GM18520 (cell line): ENCODE data around the gene IL1R2.

ENCODE experiments used
- ATAC-seq: cut with Tn5 transposase; IDR thresholded peaks from one replicate; pipeline ENCODE4 v1.9.1; 2021; ENCODE audit not compliant: unreplicated experiment

Gene IL1R2

GRCh38 chr2:101991721-101992145 lies at the start of gene IL1R2:
Gene IL1R2, plus strand, starts transcription at chr2:101991960. Its CDS starts 16,616 bp downstream, at chr2:102008576.
- ATAC-seq, result no peak

GRCh38 chr2:101942851-101943250 lies 48.9 kb upstream of the IL1R2 start:
- ATAC-seq, result no peak

- no peak for ATAC-seq
Measured at GRCh38 chr2:101946372-101947039, 45.3 kb upstream of the IL1R2 start.

GRCh38 chr2:101947374-101947773 lies 44.4 kb upstream of the IL1R2 start:
- ATAC-seq, result no peak

- ATAC-seq, result no peak
Measured at GRCh38 chr2:101948625-101949155, 43.1 kb upstream of the IL1R2 start.

- no peak for ATAC-seq
Measured at GRCh38 chr2:101949304-101949703, 42.5 kb upstream of the IL1R2 start.

- ATAC-seq, result no peak
Measured at GRCh38 chr2:101951296-101951695, 40.5 kb upstream of the IL1R2 start.

GRCh38 chr2:101952551-101952950 lies 39.2 kb upstream of the IL1R2 start:
- no peak for ATAC-seq

- ATAC-seq, result no peak
Measured at GRCh38 chr2:101956465-101957438, 35.0 kb upstream of the IL1R2 start.

GRCh38 chr2:101958061-101958460 lies 33.7 kb upstream of the IL1R2 start:
- no peak for ATAC-seq

GRCh38 chr2:101960819-101961337 lies 30.9 kb upstream of the IL1R2 start:
- no peak for ATAC-seq

- no peak for ATAC-seq
Measured at GRCh38 chr2:101961338-101962191, 30.2 kb upstream of the IL1R2 start.

- ATAC-seq, result no peak
Measured at GRCh38 chr2:101962309-101962708, 29.5 kb upstream of the IL1R2 start.

- no peak for ATAC-seq
Measured at GRCh38 chr2:101963198-101963597, 28.6 kb upstream of the IL1R2 start.

- no peak for ATAC-seq
Measured at GRCh38 chr2:101967826-101968513, 23.8 kb upstream of the IL1R2 start.

- no peak for ATAC-seq
Measured at GRCh38 chr2:101969723-101970122, 22.0 kb upstream of the IL1R2 start.

- no peak for ATAC-seq
Measured at GRCh38 chr2:101970901-101971300, 20.9 kb upstream of the IL1R2 start.

- ATAC-seq, result no peak
Measured at GRCh38 chr2:101971836-101972235, 19.9 kb upstream of the IL1R2 start.

- no peak for ATAC-seq
Measured at GRCh38 chr2:101972621-101973434, 18.9 kb upstream of the IL1R2 start.
